LNCaP clone FGC (cell line): ENCODE data around the gene SAMD13.
A peak's percentile ranks its signal among the peaks of the same experiment; 100 is the strongest.

Experiments used
- DNase-seq: peaks from one replicate; pipeline ENCODE4 v3.0.0-alpha.2; 2011; ENCODE audit warnings: low read depth
- H3K4me3 ChIP-seq: 2 replicates; pipeline ENCODE4 v1.5.1; 2011; ENCODE audit warnings: mild to moderate bottlenecking, low read depth, low read length, control low read depth
- CTCF ChIP-seq: IDR thresholded peaks from 2 replicates; pipeline ENCODE4 v1.5.1; 2012; ENCODE audit warnings: mild to moderate bottlenecking; ENCODE audit not compliant: control insufficient read depth, insufficient read depth; ENCODE audit errors: extremely low read depth

Gene SAMD13

DNA sequence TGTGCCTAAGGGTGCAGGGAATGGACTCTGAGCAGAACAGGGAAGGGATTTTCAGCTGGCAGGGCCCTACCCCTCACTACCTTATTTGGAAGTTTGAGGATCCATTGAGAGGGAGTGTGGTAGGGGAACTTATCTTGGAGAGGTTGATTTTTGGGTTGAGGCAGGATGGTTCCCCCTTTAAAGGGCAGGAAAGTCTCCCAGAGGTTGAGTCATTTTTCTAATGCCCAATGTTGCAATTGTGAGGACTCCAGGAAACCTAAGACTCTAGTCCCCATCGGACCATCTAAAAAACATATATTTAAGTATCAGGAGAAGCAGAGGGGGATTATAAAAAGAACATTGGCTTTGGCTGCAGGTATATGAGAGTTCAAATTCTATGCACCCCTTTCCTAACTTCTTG lies 47.3 kb downstream of the SAMD13 start:
- TF ChIP-seq CTCF: no peak
- no peak overlapping the region for H3K4me3 ChIP-seq
- no peak for DNase-seq

- DNase-seq: peak; percentile 18
- TF ChIP-seq CTCF: no peak
- no peak overlapping the region for H3K4me3 ChIP-seq
Measured at GRCh38 chr1:84350104-84350503, 48.6 kb downstream of the SAMD13 start.

DNA sequence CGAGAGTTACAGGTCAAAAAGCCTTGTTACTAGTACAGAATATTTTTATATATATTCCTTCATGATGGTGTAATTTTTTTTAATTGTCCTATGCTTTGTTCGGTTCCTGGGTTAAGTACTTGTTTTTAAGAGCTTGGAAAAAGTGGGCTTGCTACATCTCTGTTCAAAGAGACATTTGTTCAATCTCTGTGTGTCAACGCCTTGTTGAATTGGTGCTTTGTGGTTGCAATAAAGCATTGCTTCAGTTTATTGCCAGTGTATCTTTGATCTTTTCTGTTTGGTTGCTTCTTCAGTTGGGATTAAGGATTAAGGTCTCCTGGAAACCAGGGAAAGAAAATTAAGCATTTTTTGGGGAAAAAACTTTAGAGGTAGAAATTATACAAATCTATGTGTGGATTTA lies 49.0 kb downstream of the SAMD13 start:
- no peak for DNase-seq
- H3K4me3 ChIP-seq: no peak overlapping the region
- no peak for TF ChIP-seq CTCF

GRCh38 chr1:84352298-84353106 lies 51.0 kb downstream of the SAMD13 start:
- no peak for TF ChIP-seq CTCF
- H3K4me3 ChIP-seq: no peak overlapping the region
- no peak for DNase-seq

DNA sequence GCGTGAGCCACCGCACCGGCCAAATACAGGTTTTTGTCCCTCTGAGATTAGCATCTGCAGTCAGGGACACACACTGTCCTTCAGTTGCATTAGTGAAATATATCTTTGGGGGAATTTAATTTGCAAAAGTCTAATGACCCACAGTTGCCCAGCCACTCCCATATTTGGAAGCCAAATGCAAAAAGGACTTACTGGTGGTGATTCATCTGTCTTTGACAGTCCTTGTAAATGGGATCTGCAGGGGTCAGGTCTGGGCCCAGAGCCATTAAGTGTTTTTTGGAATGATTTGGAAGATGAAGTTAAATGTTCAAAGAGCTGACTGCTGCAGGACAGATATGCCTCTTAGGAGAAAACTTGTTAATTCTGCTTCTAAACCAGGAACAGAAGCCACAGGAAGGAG lies 52.2 kb downstream of the SAMD13 start:
- no peak for DNase-seq
- no peak for TF ChIP-seq CTCF

DNA sequence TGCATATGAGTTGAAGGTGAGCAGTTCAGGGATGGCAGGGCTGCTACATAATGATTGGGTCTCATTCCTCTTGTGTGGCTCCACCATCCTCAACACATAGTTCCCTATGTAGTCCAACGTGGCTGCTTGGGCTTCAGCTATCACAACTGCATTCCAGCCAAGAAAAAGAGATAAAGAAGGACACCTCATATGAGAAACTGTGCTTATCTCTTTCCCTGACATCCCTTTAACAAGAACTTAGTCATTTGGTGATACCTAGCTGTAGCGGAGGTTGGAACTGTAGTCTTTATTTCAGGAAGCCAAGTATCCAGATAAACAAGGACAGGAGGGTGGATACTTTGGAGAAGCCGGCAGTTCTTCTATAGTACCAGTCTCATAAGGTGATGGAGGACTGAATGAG lies 54.0 kb downstream of the SAMD13 start:
- H3K4me3 ChIP-seq: no peak overlapping the region
- no peak for DNase-seq
- no peak for TF ChIP-seq CTCF

More for the DNA sequence above, 52.2 kb downstream of the SAMD13 start:
- no peak overlapping the region for H3K4me3 ChIP-seq

- no peak overlapping the region for H3K4me3 ChIP-seq
- no peak for DNase-seq
- no peak for TF ChIP-seq CTCF
Measured at GRCh38 chr1:84356881-84357280, 55.4 kb downstream of the SAMD13 start.
